HepG2 (cell line): Measurements from ENCODE around the gene ERO1A.

ENCODE experiments used
- HDAC2 ChIP-seq: sonication (generic); formaldehyde crosslinking; IDR thresholded peaks from 2 replicates; pipeline ENCODE4 v1.4.0; 2020; ENCODE audit warnings: missing genetic modification reagents
- JUN ChIP-seq: sonication (generic); formaldehyde crosslinking; IDR thresholded peaks from 2 replicates; pipeline ENCODE4 v1.4.0; 2020; ENCODE audit warnings: mild to moderate bottlenecking, missing genetic modification reagents
- SCMH1 ChIP-seq: sonication (generic); formaldehyde crosslinking; IDR thresholded peaks from 2 replicates; pipeline ENCODE4 v1.9.0; 2021; ENCODE audit warnings: missing genetic modification reagents, mild to moderate bottlenecking, borderline replicate concordance
- XRCC5 ChIP-seq: fragments of 200-400 bp; formaldehyde crosslinking; optimal IDR thresholded peaks from 2 replicates; pipeline ENCODE3; 2017; ENCODE audit warnings: mild to moderate bottlenecking, low read length

DNA sequence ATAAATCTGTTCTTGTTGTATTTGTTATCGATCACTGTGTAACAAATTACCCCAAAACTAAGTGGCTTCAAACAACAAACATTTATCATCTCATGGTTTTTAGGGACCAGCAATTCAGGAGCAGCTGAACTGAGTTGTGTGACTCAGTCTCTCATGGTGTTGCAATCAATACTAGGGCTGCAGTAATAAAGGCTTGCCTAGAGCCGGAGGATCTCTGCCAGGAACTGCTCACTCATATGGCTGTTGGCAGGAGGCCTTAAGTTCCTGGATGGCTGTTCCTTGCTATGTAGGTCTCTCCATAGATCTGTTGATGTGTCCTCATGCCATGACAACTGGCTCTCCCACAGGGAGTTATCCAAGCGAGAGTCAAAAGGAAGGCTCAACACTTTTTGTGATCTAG is 7.9 kb upstream of the ERO1A start:
- no peak for TF ChIP-seq SCMH1 (CRISPR knock-in tag)
- no peak for TF ChIP-seq HDAC2 (CRISPR knock-in tag)
- TF ChIP-seq JUN (CRISPR knock-in tag): no peak
- no peak for TF ChIP-seq XRCC5
